Measurements from ENCODE around the gene GFPT2. TPM values are rescaled to one million over a fixed set of nuclear protein-coding genes. Genes with fewer than 3 reads are reported as not detected.

GFPT2 gene
- total and polyA plus RNA-seq, 10 of the 15 experiments (the other 5 are each of a cell fraction or from before 2014, with no cell fraction given) = 0.05 to 0.33 (median 0.11) TPM; not detected in 4

DNA sequence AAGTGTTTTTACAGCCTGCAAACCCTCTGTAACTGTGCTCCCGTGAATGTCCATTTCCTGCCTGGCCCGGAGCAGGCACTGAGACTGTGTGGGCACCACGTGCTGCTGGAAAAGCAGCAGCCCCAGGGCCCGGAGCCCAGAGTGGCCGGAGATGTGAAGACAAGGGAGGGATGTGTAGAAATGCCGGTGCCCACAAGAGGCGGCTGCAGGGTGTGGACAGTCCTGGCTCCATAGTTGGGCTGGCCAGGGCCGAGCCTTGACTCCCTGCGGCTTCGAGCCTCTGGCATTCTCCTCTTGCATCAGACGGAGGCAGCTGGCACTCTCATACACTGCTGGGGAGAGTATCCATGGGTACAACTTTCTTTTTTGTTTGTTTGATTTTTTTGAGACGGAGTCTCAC lies 13.2 kb upstream of the GFPT2 start:
- POLR2A ChIA-PET = no interaction called here
- RAD21 ChIA-PET (ENCODE audit: unreplicated experiment) = no interaction called here
- intact Hi-C loops (cut with micrococcal nuclease; ENCODE audit: unreplicated experiment) (no loop called here), in situ Hi-C loops (cut with MboI) (no loop called here)
- TF ChIP-seq SIX5 (IDR thresholded peaks at IDR 0.05; ENCODE audit: low read depth, low read length, severe bottlenecking) (no peak), NBN (IDR thresholded peaks at IDR 0.05) (no peak), ZZZ3 (IDR thresholded peaks at IDR 0.05; ENCODE audit: control insufficient read depth, insufficient read length, low read depth) (no peak), HCFC1 (IDR thresholded peaks at IDR 0.05; ENCODE audit: low read length) (no peak), ZNF217 (IDR thresholded peaks at IDR 0.05) (no peak), CHD2 (IDR thresholded peaks at IDR 0.05; ENCODE audit: borderline replicate concordance, low read depth, low read length) (no peak), IRF4 (IDR thresholded peaks at IDR 0.05; ENCODE audit: low read depth, low read length) (no peak), TCF7 (IDR thresholded peaks at IDR 0.05; ENCODE audit: borderline replicate concordance) (no peak), BACH1 (IDR thresholded peaks at IDR 0.05; ENCODE audit: borderline replicate concordance) (no peak), SP1 (IDR thresholded peaks at IDR 0.05; ENCODE audit: low read depth, low read length) (no peak), SIN3A (IDR thresholded peaks at IDR 0.05; ENCODE audit: low read depth, low read length) (no peak)
- TF ChIP-seq, protein P1, sequence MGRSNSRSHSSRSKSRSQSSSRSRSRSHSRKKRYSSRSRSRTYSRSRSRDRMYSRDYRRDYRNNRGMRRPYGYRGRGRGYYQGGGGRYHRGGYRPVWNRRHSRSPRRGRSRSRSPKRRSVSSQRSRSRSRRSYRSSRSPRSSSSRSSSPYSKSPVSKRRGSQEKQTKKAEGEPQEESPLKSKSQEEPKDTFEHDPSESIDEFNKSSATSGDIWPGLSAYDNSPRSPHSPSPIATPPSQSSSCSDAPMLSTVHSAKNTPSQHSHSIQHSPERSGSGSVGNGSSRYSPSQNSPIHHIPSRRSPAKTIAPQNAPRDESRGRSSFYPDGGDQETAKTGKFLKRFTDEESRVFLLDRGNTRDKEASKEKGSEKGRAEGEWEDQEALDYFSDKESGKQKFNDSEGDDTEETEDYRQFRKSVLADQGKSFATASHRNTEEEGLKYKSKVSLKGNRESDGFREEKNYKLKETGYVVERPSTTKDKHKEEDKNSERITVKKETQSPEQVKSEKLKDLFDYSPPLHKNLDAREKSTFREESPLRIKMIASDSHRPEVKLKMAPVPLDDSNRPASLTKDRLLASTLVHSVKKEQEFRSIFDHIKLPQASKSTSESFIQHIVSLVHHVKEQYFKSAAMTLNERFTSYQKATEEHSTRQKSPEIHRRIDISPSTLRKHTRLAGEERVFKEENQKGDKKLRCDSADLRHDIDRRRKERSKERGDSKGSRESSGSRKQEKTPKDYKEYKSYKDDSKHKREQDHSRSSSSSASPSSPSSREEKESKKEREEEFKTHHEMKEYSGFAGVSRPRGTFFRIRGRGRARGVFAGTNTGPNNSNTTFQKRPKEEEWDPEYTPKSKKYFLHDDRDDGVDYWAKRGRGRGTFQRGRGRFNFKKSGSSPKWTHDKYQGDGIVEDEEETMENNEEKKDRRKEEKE (IDR thresholded peaks at IDR 0.05) = no peak
- TF ChIP-seq, protein P2, sequence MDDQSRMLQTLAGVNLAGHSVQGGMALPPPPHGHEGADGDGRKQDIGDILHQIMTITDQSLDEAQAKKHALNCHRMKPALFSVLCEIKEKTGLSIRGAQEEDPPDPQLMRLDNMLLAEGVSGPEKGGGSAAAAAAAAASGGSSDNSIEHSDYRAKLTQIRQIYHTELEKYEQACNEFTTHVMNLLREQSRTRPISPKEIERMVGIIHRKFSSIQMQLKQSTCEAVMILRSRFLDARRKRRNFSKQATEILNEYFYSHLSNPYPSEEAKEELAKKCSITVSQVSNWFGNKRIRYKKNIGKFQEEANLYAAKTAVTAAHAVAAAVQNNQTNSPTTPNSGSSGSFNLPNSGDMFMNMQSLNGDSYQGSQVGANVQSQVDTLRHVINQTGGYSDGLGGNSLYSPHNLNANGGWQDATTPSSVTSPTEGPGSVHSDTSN (IDR thresholded peaks at IDR 0.05; ENCODE audit: insufficient replicate concordance, low read depth, low read length) = no peak
- TF ChIP-seq, protein P3, sequence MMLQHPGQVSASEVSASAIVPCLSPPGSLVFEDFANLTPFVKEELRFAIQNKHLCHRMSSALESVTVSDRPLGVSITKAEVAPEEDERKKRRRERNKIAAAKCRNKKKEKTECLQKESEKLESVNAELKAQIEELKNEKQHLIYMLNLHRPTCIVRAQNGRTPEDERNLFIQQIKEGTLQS (IDR thresholded peaks at IDR 0.05; ENCODE audit: borderline replicate concordance, extremely low read depth, low read depth, low read length) = no peak
- TF ChIP-seq, protein P4, sequence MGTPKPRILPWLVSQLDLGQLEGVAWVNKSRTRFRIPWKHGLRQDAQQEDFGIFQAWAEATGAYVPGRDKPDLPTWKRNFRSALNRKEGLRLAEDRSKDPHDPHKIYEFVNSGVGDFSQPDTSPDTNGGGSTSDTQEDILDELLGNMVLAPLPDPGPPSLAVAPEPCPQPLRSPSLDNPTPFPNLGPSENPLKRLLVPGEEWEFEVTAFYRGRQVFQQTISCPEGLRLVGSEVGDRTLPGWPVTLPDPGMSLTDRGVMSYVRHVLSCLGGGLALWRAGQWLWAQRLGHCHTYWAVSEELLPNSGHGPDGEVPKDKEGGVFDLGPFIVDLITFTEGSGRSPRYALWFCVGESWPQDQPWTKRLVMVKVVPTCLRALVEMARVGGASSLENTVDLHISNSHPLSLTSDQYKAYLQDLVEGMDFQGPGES (IDR thresholded peaks at IDR 0.05) = no peak
- no peak overlapping the region for H3K9ac ChIP-seq (ENCODE audit: control insufficient read depth, insufficient read depth, low read length)
- H3K36me3 ChIP-seq (ENCODE audit: control insufficient read depth in 2 of 2, insufficient read depth in 2 of 2, low read length in 1 of 2) = no peaks in the 10 kb centered on the region
- no peak overlapping the region for H2AFZ ChIP-seq (ENCODE audit: control insufficient read depth, low read depth, low read length)
- CTCF ChIA-PET = no interaction called here
- DNase-seq (ENCODE audit: low read depth, low spot score) (no peak), ATAC-seq (no peak), FAIRE-seq (no peak)
- WGBS (ENCODE audit: insufficient coverage, insufficient replicate concordance, low lambda C conversion rate, missing lambda C conversion rate) = 47% methylated on average over 12 of the region's 12 CpGs
- no TSS peak for BruUV-seq (replicated peaks)
- SMC1A ChIA-PET (ENCODE audit: uncharacterized antibody, unreplicated experiment) = no interaction called here
- H4K20me1 ChIP-seq (ENCODE audit: control insufficient read depth, insufficient read depth) = no peaks in the 10 kb centered on the region
- H3K27ac ChIP-seq (ENCODE audit: control insufficient read depth, insufficient read depth) = no peak overlapping the region
- no peak overlapping the region for H3K4me3 ChIP-seq
- no peak overlapping the region for H3K4me2 ChIP-seq (ENCODE audit: control insufficient read depth, insufficient read depth)
- H3K9me3 ChIP-seq (replicated peaks; ENCODE audit: control insufficient read depth, insufficient read depth, low read length) = no peaks in the 10 kb centered on the region
- no peaks in the 10 kb centered on the region; a peak in 1 of 4 replicates for H3K27me3 ChIP-seq (replicated peaks in 1 of 2; ENCODE audit: control insufficient read depth in 2 of 2, insufficient read depth in 2 of 2, low read length in 1 of 2)
- no peaks in the 10 kb centered on the region for H3K79me2 ChIP-seq (ENCODE audit: control insufficient read depth, insufficient read depth, low read length)
- H3K4me1 ChIP-seq (ENCODE audit: control insufficient read depth, insufficient read depth, low read length) = no peaks in the 10 kb centered on the region

All from GM12878 (cell line).